VCaP (cell line): ENCODE data around the gene ITGAX.
"Not testable (repeated sequence)": the region's sequence is repeated elsewhere in the genome, so short reads cannot be mapped to it uniquely, and the experiment has no call there.

Source experiments
- H3K27ac ChIP-seq: fragments of 450-650 bp; 2 replicates; pipeline ENCODE4 v1.5.1; 2017
- TF ChIP-seq, protein P1 (sequence below): fragments of 450-650 bp; conservative IDR thresholded peaks from 2 replicates; pipeline ENCODE4 v1.5.1; 2017; ENCODE audit warnings: mild to moderate bottlenecking, moderate library complexity

Gene ITGAX

DNA sequence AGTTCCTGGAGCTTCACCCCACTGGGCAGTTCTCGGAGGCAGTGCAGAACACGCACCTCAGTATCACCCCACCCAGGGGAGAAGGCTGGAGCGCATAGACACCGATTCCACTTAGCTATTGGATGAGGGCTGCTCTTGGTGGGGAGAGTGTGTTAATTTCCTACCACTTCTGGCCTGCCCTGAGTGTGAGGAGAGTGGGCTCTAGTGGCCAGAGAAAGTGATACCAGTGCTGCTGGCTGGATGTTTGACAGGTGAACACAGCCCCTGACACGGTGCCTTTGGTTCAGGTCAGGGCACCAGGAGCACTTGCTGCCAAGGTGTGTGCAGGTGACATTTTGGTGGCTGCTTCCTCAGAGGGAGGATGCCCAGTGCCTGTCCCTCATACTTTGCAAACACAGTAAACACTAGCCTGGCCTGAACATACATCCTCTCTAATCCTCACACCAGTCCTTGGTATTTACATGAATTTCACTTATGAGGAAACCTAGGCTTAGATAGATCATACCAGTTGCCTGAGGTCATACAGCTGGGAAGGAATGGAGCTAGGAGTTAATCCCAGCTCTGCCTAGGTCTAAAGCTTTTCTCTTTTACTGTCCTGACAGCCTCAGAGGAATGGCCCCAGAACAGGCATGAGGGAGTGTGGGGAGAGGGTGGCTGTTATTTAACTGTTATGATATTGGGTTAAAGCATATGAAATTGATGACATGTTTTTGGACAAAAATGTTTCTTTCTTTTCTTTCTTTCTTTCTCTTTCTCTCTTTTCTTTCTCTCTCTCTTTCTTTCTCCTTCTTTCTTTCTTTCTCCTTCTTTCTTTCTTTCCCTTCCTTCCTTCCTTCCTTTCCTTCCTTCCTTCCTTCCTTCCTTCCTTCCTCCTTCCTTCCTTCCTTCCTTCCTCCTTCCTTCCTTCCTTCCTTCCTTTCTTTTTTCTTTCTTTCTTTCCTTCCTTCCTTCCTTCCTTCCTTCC lies 21.0 kb upstream of the ITGAX start:
- H3K27ac ChIP-seq: no peak overlapping the region
- TF ChIP-seq, protein P1, sequence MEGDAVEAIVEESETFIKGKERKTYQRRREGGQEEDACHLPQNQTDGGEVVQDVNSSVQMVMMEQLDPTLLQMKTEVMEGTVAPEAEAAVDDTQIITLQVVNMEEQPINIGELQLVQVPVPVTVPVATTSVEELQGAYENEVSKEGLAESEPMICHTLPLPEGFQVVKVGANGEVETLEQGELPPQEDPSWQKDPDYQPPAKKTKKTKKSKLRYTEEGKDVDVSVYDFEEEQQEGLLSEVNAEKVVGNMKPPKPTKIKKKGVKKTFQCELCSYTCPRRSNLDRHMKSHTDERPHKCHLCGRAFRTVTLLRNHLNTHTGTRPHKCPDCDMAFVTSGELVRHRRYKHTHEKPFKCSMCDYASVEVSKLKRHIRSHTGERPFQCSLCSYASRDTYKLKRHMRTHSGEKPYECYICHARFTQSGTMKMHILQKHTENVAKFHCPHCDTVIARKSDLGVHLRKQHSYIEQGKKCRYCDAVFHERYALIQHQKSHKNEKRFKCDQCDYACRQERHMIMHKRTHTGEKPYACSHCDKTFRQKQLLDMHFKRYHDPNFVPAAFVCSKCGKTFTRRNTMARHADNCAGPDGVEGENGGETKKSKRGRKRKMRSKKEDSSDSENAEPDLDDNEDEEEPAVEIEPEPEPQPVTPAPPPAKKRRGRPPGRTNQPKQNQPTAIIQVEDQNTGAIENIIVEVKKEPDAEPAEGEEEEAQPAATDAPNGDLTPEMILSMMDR: peak; percentile 68

DNA sequence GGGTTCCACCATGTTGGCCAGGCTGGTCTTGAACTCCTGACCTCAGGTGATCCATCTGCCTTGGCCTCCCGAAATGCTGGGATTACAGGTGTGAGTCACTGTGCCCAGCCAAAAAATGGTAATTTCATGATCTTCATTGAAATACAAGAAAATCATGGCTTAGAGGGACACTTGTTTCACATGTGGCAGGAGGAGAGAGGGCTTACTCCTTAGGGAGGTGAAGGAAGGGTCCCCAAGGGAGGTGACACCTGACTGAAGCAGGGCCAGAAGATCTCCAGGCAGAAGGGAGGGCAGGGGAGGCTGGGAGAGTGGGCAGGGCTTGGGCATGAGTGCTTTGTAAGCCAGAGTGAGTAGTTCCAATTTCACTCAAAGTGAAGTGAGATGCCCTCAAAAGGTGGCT lies 20.0 kb upstream of the ITGAX start:
- no peak overlapping the region for H3K27ac ChIP-seq
- TF ChIP-seq, protein P1: no peak

GRCh38 chr16:31335431-31335830 lies 19.5 kb upstream of the ITGAX start:
- H3K27ac ChIP-seq: no peak overlapping the region
- TF ChIP-seq, protein P1: no peak

GRCh38 chr16:31338166-31338685 lies 16.8 kb upstream of the ITGAX start:
- H3K27ac ChIP-seq: not testable (repeated sequence)

DNA sequence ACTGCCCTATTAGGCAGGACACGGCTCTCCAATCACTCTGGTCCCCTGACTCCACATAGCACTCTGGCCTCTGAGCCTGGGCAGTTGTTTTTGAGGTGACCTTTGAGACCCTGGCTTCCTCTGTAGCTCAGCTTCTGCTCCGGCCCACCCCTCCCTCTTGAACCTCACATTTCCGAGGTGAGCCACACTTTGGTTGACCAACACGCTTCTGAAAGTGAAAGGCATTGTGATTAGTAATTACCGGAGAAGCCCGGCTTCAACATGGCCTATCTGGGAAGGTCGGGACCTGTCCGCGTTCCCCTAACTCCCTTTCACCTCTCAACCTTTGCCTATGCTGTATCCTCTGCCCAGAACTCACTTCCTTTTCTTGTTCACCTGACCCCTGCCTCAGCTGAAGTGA lies 10.3 kb upstream of the ITGAX start:
- H3K27ac ChIP-seq: no peak overlapping the region
- TF ChIP-seq, protein P1: no peak

DNA sequence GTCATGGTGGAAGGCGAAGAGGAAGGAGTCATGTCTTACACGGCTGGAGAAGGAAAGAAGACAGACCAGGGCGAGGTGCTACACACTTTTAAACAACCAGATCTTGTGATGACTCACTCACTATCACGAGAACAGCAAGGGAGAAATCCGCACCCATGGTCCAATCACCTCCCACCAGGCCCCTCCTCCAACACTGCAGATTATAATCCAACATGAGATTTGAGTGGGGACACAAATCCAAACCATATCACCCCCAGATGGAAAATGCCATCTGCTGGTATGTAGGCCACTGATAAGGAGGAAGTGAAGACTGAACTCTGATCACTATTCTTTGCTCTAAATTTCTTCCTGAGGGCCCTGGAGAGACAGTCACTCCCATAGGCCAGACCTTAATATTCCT lies 7.5 kb upstream of the ITGAX start:
- TF ChIP-seq, protein P1: no peak
- no peak overlapping the region for H3K27ac ChIP-seq

DNA sequence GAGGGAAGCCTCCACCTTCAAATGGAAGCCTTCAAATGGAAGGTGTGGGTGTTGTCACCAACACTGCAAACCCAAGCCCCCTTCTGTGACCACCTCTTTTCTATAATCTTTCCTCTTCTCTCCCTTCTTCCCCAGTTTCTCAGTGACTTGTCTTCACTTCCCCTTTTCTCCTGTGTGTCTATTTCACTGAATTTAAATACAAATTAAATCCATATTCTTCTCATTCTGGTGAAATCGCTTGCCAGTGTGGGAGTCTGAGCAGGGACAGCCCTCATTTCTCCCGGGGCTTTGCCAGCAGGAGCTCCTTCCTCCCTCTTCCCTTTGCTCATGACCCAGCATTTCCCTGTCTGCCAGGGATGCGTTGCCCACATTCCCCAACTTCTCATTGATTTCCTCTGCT lies 6.4 kb upstream of the ITGAX start:
- TF ChIP-seq, protein P1: no peak
- H3K27ac ChIP-seq: no peak overlapping the region
